GM21737 (cell line): ENCODE data around the gene INKA1.
A peak's percentile ranks its signal among the peaks of the same experiment; 100 is the strongest.

Experiments
- ATAC-seq: cut with Tn5 transposase; IDR thresholded peaks from one replicate; pipeline ENCODE4 v1.9.1; 2021; ENCODE audit warnings: mild to moderate bottlenecking, moderate library complexity; ENCODE audit not compliant: unreplicated experiment

Gene INKA1

GRCh38 chr3:49786357-49787181 is 16.5 kb upstream of the INKA1 start, which contains the start of gene IP6K1:
IP6K1 (minus strand) TSS chr3:49786542; CDS start chr3:49748040, 38,502 bp downstream.
- ATAC-seq: peak; percentile 96

DNA sequence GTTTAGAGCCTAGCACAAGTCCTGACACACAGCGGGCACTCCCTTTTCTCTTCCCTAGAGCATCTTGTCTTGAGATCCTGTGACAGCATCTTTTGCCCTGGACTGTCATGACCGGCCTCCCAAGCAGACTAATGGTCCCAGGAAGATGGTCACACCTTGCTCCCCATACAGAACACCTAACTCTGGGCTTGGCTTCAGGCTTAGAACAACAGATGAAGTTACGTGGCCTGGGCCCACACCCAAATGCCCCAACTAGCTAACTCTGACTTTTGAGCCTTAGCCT is 15.9 kb upstream of the INKA1 start:
- ATAC-seq: no peak

DNA sequence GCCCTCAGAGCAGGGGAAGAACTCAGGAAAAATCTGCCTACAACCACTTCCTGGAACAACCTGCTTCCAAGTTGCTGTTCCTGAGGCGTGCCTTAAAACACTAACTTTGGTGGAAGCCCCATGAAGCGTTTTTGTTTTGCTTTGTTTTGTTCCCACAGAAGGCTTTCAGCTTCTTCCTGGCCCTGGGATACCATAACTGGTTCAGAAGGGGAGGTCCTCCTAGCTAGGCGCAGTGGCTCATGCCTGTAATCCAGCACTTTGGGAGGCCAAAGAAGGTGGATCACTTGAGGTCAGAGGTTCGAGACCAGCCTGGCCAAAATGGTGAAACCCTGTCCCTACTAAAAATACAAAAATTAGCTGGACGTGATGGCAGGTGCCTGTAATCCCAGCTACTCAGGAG is 15.5 kb upstream of the INKA1 start:
- no peak for ATAC-seq

- ATAC-seq: no peak
Measured at GRCh38 chr3:49788056-49788455, 15.0 kb upstream of the INKA1 start.

DNA sequence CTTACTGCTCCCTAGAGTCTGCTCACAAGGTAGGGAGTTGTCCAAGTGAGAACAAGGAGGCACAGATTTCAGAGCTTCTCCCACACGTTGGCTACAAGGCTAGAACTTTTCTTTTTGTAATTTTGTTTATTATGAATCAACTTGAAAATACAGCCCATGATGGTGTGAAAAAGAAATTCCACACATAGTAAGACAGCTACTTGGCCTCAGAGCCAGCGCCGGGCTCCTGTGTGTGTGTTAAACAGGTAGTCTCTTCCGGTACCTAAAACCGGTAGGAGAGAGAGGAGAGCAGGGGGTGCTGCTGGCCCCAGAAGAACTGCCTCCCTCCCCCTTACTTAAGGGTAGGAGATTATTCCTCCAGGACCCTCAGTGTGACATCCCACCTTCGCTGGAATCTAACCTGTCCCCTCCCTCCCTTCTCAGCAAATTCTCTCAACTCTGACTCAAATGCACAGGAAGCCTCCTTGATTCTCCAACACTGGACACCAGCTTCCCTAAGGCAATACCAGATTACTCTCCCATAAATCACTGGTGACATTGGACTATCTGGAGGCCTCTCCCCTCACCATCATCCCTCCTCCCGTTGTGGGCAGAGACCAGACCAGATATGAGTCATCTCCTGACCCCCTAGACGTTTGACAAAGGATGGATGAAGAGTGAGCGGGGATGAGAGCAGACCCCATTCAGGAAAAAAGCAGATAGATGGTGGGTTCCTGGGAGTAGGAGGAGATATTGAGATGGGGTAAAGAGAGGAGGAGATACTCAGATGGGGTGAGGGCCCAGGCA is 12.2 kb upstream of the INKA1 start:
- no peak for ATAC-seq

DNA sequence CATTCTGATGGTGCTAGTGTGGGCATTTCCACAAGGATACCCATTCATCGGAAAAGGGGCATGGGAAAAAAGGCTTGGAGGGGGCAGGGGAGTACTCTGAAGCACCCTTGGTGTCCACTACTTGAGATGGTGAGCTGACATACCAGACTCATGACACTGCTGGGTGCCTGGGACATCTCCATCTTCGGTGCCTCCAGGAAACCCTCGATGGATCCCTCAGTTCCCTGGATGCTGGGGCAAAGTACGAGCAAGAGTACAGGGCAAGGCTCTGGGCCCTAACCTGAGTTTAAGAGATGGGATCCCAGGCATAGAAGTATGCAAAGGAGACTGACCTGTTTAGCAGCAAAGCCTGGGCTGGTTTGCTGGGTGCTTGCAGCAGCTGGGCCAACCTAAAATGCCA is 11.5 kb upstream of the INKA1 start:
- no peak for ATAC-seq

- ATAC-seq: no peak
Measured at GRCh38 chr3:49792371-49793150, 10.5 kb upstream of the INKA1 start.

DNA sequence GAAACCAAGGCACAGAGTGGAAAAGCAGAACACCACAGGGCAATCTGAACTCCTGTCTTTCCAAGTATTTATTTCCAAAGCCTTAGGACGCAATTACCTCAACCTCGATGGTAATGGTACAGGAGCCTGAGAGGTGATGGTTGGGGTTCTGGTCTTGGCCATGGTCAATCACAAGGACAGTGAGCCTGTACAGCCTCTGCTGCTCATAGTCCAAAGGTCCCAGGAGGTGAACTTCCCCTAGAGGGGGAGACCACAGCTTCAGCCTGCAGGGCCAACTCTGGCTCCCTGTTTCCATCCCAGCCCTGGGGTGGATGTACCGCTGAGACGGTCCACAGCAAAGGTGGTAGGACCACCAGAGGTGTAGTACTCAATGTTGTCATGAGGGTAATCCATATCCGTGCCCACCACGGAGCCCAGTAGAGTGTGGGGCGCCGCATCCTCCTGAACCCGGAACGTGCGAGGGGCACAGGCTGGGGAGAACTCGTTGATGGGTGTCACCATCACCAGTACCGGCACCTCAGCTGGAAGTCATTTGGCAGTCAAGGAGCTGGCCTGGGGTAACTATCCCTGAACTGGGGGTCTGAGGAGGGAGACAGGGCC is 9.5 kb upstream of the INKA1 start:
- no peak for ATAC-seq

DNA sequence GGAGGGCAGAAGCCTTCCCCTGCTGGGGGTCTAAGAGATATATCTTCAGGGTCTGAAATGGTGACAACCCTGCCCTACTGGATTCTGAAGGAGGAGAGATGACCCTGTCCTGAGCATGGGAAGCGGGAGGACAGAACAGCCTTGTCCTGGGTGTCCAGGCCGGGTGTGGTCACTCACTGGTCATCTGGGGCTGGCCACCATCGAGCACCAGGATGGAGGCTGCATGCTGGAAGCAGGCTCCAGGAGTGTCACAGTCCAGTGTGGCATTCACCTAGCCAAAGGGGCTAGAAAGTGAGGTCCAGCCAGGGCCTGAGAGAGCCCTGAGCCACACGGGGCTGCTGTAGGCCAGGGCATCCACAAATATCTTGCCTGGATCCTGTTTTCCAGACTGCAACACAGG is 8.6 kb upstream of the INKA1 start:
- ATAC-seq: no peak

- ATAC-seq: no peak
Measured at GRCh38 chr3:49794926-49795905, 7.8 kb upstream of the INKA1 start.

- no peak for ATAC-seq
Measured at GRCh38 chr3:49799105-49799504, 4.0 kb upstream of the INKA1 start.

GRCh38 chr3:49799761-49800160 is 3.3 kb upstream of the INKA1 start, which contains the start of gene CDHR4:
CDHR4 (minus strand) TSS chr3:49799873; CDS start chr3:49799812, 61 bp downstream.
- ATAC-seq: no peak

GRCh38 chr3:49801160-49801559 is 1.9 kb upstream of the INKA1 start:
- ATAC-seq: no peak

DNA sequence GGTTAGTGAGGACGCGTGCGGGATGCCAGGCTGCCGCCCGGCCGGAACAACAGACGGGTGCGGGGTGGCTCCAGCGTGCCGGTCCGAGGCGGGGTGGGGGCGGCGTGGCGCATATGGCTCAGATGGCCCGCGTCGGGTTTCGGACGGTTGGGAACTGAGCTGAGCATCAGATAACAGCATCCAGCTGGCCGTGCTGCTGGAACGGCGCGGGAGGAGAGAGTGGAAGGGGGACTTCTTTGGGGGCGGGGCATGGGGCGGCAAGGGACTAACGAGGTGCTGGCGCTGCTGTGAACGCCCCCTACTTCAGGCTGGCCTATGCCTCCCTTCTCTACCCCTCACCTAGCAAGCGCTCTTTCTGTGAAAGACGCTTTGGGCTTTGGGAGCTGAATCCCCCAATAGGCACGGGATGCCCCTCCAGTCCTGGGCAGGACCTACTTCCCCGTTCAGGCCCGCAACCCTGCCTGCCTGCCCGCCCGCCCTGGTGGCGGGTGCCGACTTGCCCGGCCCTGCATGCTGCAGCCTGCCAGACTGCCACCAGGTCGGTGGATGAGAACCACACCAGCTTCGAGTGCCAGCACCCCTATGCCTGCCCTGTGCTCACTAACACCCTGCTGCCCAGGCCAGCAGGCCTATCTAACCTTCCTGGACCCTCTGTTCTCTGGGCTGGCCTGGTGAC is 542 bp downstream of the INKA1 start:
- ATAC-seq: peak; percentile 3

DNA sequence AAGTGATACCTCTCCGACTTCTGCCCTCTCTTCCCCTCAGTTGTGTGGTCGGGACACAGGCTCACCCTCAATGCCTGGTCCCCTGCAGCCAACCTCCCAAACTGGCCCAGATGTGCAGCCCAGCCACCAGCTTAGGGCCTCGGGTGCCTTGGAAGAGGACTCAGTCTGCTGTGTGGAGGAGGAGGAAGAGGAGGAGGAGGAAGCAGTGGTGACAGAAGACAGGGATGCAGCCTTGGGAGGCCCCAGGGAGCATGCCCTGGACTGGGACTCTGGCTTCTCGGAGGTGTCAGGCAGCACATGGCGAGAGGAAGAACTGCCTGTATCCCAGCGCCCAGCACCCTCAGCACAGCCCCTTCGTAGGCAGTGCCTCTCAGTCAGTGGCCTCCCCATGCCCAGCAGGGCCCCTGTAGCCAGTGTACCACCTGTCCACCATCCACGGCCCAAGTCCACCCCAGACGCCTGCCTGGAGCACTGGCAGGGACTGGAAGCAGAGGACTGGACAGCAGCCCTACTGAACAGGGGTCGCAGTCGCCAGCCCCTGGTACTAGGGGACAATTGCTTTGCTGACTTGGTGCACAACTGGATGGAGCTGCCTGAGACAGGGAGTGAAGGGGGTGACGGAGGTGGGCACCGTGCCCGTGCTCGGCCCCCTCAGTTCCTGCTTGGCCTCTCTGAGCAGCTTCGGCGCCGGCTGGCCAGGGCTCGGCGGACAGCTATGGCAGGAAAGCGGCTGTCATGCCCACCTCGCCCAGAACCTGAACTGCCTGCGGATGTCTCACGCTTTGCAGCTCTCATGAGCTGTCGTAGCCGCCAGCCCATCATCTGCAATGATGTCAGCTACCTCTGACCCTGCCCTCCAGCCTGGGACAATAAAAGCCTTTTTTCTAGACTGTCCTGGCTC is 1.3 kb downstream of the INKA1 start:
- no peak for ATAC-seq

DNA sequence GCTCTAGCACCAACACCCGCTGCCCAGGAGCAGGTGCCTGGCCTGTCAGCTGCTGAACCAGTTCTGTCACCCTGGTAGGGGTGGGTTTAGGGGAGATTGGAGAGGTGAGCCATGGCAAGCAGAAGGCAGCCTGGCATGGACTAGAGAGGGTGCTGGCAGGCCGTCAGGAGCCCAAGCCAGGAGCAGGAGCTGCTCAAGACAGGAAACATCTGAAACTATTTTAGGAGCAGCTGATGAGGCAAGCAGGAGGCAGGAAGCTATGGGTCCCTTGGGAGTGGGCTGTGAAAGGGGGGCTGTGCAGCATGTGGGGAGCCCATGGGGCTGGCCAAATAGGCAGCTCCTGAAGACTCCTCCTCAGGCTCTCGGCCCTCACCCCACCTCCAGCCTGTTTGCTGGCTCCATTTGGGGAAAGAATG is 2.3 kb downstream of the INKA1 start:
- ATAC-seq: no peak

DNA sequence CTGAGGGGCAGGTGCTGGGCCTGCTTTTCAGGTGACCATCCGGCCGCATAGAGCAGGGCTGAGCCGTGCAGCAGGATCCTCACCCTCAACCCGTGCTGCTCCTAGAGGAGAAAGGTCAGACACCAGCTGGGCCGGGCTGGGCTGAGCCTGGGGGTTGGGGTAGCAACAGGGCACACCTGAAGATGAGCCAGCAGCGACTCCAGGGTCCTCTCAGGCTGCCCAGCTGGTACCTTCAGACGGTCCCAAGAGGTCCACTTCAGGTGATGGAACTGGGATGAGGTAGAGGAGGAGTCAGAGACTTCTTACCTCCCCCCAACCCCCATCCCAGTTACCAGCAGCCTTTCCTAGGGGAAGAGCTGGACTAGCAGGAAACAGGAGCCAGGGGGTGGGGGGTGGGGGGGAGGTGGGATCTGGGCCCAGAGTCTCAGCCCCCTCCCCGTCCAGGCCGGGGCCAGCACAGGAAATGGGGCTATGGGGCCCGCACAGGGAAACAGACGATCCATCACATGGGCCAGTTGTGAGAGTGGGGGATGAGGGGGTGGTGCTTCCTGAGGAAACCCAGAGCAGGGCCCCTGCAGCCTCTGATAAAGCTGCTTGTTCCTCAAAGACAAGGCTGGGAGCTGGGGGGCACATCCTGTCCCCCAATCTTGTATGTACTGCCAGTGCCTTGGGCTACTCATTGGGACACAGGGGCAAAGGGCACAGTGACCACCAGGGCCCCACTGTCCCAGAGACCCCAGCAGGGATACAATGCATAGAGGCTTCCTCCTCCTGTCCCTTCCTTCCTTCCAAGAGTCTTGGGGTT is 3.0 kb downstream of the INKA1 start:
- ATAC-seq: no peak
